ENCODE measurements around the gene AUNIP.

The AUNIP gene, protein sequence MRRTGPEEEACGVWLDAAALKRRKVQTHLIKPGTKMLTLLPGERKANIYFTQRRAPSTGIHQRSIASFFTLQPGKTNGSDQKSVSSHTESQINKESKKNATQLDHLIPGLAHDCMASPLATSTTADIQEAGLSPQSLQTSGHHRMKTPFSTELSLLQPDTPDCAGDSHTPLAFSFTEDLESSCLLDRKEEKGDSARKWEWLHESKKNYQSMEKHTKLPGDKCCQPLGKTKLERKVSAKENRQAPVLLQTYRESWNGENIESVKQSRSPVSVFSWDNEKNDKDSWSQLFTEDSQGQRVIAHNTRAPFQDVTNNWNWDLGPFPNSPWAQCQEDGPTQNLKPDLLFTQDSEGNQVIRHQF

DNA sequence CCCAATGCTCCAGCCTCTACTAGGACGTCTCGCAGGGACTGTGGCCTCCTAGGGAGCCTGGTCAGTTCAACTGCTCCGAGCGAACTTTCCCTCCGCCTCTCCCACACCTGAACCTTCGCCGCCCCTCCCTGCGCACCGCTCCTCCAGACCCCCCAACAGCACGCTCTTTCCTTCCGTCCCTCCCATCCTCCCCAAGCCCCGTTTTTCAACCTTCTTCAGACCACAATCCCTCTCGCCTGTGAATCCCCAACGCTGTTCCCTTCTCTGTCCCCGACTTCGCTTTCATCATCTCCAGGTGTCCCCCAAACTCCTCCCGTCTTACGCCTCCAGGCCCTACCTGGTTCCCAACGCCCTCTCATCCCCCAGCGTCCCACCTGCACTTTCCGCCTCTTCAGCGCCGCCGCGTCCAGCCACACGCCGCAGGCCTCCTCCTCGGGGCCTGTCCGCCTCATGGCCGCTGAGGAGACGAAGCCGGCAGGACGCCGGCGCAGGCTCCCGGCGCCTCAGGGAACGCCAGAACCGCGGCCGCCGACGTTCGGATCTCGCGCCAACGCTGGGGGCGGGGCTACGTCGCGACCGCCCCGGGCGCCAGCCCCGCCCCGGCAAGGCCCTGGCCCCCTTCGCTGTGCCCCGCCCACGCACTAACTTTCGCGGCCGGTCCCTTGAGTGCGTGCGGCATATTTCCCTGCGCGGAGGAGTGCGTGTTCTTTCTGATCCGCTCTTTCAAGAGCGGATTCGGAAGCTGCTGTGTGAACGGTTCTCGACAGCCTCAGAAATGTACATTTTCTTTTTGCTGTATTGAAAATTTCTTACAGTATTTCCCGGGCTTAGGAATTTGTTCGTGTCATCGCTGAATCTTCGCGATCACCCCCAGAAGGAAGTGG lies at the start of gene AUNIP:
AUNIP (minus strand) TSS at position 552 of the 884 bp plus-strand sequence; CDS start at position 452, 100 bp downstream.
- DNase-seq (ENCODE audit: low read depth) = peak; percentile 79

- DNase-seq (ENCODE audit: low read depth) = no peak
Observed at GRCh38 chr1:25909040-25909439, 49.8 kb upstream of the AUNIP start.

GRCh38 chr1:25908161-25908560 lies 48.9 kb upstream of the AUNIP start:
- no peak for DNase-seq (ENCODE audit: low read depth)

DNA sequence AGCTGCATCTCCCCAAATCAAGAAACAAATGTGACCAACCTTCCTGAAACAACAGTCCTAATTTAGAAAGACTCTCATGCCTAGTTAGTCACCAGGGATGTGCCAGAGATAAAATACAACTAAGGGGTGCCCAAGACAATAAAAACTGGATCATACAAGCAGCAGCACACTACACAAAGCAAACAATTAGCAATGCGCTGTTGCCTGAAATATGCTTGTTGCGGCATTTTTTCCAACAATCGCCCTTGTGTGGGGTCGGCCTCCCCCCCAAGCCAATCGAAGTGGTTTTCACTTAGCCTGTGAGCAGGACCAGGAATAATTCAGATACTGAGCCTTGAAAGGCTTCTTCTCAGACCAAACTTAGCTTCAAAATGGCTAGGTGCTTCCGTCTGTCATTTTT lies 48.3 kb upstream of the AUNIP start:
- DNase-seq (ENCODE audit: low read depth) = no peak

DNA sequence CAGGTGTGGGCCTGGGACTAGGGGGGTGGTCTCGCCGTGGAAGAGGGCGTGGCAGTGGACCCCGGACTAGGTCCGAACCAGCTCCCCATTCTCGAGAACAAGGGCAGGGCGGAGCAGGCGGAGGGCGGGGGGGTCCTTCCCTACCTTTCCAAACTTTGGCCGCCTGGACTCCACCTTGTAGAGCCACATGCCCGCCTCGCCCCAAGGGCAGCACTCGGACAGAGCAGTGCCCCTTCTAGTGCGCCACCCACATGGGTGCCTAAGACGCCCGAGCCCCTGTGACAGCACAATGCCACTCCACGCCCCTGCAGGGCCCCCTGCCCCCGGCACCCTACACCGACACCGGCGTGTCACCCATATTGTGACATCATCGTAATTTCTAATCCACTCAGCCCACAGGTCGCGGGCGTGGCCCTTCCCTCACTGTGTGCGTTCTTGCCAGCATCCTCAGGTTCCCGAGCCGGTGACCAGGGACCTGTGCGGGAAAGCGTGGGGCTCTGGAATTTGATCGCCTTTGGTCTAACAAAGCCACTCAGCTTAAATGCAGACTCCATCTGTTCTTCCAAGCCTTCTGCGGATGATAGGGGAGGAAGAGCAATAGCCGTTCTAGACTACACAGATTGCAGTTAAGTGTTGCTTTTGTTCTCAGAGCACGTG lies 47.5 kb upstream of the AUNIP start:
- DNase-seq (ENCODE audit: low read depth) = no peak

DNA sequence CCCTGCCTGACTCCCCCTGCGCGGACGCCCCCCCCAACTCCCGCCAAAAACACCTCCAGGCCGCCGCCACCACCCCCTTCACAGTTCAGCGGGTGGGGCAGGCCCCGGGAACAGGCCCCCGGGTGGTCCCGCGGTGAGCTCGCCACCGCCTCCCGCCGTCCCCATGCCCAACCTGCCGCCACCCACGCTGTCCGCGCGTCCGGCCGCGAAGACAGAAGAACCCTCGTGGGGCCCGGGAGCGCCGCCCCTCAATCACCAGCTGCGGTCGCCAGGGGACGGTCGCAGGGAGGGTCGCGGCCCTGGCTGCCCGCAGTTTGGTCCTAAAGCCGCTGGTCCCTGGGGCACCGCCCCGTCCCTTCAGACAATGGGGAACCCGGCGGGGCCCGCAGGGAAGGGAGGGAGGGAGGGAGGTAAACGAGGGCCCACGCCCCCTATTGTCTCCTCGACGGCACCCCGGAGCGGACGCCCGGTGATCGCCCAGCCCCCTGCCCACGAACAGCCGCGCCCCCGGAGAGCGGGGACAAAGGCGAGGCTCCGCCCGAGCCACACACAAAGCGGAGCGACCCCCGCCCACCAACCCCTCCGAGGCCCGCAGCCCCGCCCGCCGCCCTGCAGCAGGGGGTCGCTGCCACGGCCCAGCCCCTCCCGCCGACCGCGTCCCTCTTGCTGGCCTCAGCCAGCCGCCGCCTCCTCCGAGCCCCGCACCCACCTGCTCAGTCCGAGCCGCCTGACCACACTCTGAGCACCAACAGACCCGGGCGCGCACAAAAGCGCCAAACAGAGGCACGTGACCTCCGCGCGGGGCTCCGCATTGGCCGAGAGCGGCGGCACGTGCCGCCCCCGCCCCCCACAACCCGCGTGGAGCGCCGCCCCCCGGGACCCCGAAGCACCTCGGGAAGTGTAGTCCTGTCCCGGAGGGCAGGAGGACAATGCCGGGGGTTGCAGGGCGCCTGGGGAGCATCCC lies 46.7 kb upstream of the AUNIP start, which contains the start of gene STMN1:
STMN1 (minus strand) TSS at position 740 of the 964 bp plus-strand sequence. CDS start 1,743 bp downstream, outside the sequence.
- peak; percentile 75 for DNase-seq (ENCODE audit: low read depth)

DNA sequence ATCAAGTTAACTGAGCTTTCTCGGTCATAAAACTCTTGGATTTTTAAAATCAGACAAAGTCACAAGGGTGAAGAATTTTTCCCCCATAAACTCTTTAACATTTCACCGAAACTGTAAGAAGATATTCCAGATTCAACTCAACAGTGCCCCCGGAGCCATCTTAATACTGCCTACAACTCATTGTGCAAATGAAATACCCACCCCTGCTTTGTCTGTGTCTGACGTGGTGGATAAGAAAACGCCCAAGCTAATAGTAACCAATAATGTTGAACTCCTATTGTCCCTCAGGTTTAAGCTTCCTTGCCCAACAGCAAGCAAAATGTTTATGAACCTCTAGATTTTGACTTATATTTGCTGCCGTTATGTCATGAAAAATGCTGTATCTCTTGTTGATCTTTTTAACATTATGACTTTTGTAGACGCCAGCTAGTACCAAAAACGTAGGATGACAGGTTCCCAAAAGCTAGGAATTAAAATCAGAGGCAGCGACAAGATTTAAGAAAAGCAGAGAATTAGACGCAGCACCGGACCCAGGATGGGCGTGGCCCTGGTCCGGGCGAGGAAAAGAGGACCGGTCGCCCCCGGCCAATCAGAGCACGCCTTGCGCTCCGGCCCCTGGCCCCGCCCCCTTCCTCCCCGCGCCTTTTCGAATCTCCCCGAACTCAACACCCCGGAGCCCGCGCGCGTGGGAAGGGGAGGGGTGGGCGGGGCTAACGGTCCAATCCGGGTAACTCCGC lies 45.9 kb upstream of the AUNIP start:
- DNase-seq (ENCODE audit: low read depth) = peak; percentile 85

- no peak for DNase-seq (ENCODE audit: low read depth)
Observed at GRCh38 chr1:25903986-25904385, 44.7 kb upstream of the AUNIP start.

DNA sequence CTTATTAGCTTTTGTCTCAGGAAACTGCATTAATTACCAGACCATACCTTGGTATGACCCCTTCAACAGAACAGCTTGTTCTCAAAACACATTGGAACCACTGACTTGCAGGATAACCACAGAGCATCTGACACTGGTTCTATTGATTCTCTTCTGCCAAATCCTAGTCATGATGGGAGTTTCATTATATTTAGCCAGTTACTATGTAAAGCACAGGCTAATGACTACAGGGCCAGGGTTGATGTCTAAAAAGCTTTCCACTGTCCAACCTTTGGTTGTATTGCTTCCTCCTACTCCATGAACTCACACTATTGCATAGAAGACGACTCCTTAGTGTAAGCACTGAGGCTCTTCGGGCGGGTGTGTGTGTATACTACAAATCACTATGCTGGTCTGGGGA lies 43.2 kb upstream of the AUNIP start:
- no peak for DNase-seq (ENCODE audit: low read depth)

DNA sequence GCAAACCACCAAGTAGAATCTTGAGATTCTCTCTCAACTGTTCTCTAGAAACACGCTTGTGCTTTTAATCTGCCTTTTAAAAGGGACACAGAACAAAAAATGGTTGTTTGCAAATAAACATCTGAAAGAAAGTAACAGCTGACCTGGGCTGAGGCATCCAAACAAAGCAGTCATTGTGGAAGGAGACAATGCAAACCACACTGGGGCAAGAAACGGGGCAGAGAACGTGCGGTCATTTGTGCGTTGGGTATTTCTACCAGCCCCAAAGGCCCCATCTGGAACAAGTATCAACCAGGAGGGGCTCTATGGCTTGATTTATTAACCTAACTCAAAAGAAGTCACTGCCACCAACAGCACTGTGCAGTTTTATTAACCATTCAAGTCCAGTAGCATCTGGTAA lies 41.0 kb upstream of the AUNIP start:
- DNase-seq (ENCODE audit: low read depth) = no peak

DNA sequence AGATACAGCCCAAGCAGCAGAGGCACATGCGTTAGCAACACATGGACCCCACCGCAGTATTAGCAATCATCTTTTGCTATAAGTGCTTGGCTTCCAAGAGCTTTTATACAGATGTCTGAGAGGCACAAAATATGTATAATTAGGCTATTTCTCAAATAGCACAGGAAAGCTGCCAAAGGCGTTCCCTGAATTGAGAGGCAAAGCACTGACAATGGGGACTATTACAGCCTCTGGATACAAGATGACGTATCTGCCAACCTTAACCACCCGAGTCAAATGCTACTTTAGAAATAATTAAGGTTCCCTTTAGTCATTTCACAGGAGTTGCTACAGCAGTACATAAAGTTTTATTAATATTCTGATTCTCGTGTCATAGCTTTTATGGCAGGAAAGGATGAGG lies 40.5 kb upstream of the AUNIP start:
- no peak for DNase-seq (ENCODE audit: low read depth)

DNA sequence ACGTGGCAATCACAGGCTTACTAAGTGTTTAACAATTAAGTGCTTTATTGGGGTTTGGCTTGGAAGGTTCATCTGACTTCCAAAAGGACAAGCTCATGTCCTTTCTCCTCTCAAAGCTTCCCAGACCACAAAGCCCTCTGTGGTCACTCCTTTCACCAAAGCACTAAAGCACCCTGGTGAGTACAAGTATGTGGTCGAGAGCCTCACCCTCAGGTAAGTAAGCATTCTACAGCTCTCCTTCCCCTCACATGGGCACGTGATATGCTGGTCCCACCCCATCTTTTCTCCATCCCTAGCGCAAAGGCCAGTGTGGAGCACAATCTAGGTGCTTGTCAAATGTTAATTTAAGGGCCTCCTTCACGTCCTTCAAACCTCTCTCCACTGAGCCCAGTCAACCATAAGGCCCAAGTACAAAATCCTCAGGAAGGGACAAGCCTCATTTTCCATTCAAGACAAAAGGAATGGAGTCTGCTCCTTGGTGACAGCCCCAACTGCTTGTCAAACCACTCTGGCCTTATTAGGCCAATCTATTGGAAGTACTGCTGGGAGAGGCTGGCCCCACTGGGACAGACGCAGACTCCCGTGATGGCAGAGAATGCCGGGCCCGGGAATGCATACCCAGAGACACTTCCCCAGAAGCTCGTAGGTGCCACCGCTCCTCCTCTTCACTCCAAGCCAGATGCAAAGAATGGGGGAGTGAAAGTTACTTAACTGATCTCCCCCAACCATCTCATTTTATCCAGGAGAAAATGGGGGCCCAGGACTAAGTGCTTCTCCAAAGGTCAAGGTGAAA lies 39.2 kb upstream of the AUNIP start:
- no peak for DNase-seq (ENCODE audit: low read depth)

- no peak for DNase-seq (ENCODE audit: low read depth)
Observed at GRCh38 chr1:25897754-25898153, 38.5 kb upstream of the AUNIP start.

GRCh38 chr1:25896266-25896665 lies 37.0 kb upstream of the AUNIP start:
- no peak for DNase-seq (ENCODE audit: low read depth)

GRCh38 chr1:25895365-25895990 lies 36.2 kb upstream of the AUNIP start:
- peak; percentile 60 for DNase-seq (ENCODE audit: low read depth)

DNA sequence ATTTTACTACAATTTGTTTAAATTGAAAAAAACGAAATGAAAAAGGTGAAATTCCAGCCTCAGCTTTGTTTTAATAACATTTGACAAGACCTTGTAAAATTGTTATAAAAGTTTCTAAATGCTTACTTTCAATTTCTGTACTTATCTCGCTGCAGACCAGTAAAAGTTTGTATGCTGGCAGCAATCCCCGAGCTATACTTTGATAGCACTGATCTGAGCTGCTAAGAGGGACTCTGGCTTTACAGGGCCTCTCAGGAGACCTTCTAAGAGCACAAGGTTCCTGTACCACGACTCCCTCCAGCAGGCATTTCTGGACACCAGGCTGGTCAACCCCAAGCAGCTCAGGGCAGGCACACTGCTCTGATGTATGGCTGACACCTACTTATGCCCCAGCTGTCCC lies 33.9 kb upstream of the AUNIP start:
- no peak for DNase-seq (ENCODE audit: low read depth)

GRCh38 chr1:25891606-25892005 lies 32.3 kb upstream of the AUNIP start:
- no peak for DNase-seq (ENCODE audit: low read depth)

GRCh38 chr1:25890239-25891034 lies 31.2 kb upstream of the AUNIP start:
- no peak for DNase-seq (ENCODE audit: low read depth)
